Activated CD8-positive, alpha-beta T cell treated with anti-CD3 and anti-CD28 coated beads for 36 hours (primary cell): ENCODE measurements around the gene ANKS3. TPM values are rescaled to one million over a fixed set of nuclear protein-coding genes. Genes with fewer than 3 reads are reported as not detected.
A peak's percentile ranks its signal among the peaks of the same experiment; 100 is the strongest.

Source experiments
- ATAC-seq: fragments of 200-7000 bp; cut with Tn5 transposase; one replicate; pipeline ENCODE4 v1.10.0; 2021; ENCODE audit warnings: mild to moderate bottlenecking, moderate library complexity
- CTCF ChIA-PET: fragments of 350-600 bp; sonication (Branson Sonifier 250); formaldehyde crosslinking; loops from one replicate; lab custom pipeline; 2021; ENCODE audit warnings: antibody characterized with exemption; lab: Charles Lee
- POLR2A ChIA-PET: fragments of 350-600 bp; sonication (Branson Sonifier 250); formaldehyde crosslinking; loops from one replicate; lab custom pipeline; 2021; ENCODE audit warnings: antibody characterized with exemption; lab: Charles Lee
- DNase-seq: peaks from one replicate; pipeline ENCODE4 v3.0.0-alpha.2; 2020
- H3K27ac Mint-ChIP-seq: one replicate; pipeline ENCODE4 v1.8.0; 2021; ENCODE audit warnings: mild to moderate bottlenecking, mixed read lengths
- H3K27me3 Mint-ChIP-seq: one replicate; pipeline ENCODE4 v1.8.0; 2021; ENCODE audit warnings: mixed read lengths
- H3K36me3 Mint-ChIP-seq: one replicate; pipeline ENCODE4 v1.8.0; 2021; ENCODE audit warnings: low read depth, mixed read lengths
- H3K4me1 Mint-ChIP-seq: one replicate; pipeline ENCODE4 v1.8.0; 2021; ENCODE audit warnings: low read depth, mixed read lengths
- H3K4me3 Mint-ChIP-seq: one replicate; pipeline ENCODE4 v1.8.0; 2021; ENCODE audit warnings: mild to moderate bottlenecking, moderate library complexity, mixed read lengths
- H3K9me3 Mint-ChIP-seq: one replicate; pipeline ENCODE4 v1.8.0; 2021; ENCODE audit warnings: mixed read lengths
- intact Hi-C: fragments of 100-400 bp; cut with micrococcal nuclease; formaldehyde crosslinking; loops from one replicate; pipeline ENCODE4 v1.10.0; 2022
- total RNA-seq, 2 experiments: library from RNA; stranded (reverse); gene quantifications; one replicate each; pipeline ENCODE4 v1.2.3, GENCODE V29; 2021
- TF ChIP-seq, protein P1 (sequence below): fragments of 200-600 bp; IDR thresholded peaks from one replicate; pipeline ENCODE4 v1.8.0; 2022; ENCODE audit warnings: antibody characterized with exemption, mild to moderate bottlenecking

Gene ANKS3
- total RNA-seq, 2 experiments from 2014 or later, result 13.0 to 13.8 TPM

DNA sequence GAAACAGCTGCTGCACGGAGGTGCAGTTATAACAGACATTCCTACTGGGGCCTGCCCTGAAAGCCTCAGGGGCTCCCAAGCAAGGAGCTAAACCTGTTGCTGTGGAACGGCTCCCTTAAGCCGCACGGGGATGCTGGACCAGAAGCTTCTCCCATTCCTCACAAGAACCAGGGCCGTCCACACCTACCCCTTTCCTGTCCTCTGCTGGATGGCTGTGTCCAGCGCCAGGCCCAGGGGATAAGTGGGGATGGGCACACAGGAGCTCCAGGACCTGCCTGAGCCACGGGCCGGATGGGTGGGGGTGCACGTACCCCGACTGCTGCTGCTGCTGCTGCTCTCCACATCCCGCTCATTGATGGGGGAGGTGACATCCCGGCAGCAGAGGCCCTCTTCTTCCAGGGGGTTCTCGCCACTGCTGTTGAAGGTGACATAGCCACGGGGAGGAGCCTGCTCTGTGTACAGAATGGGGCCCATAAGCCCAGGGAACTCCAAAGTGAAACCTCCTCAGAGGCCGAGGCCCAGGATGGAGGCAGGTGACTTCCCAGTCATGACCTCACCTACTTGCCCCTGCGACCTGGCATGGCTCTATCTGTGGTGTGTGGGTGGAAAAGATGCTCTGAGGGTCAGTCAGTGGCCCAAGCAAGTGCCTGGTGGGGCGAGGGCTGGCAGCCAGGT is 32.1 kb downstream of the ANKS3 start:
- DNase-seq (no peak), ATAC-seq (no peak)
- POLR2A ChIA-PET, result interaction anchor here (1.0 to 1.4 kb wide), 2 partner anchors 8 to 14 kb away, joined by 3 to 5 read pairs; no protein-coding TSS in a partner anchor
- intact Hi-C loops, result no loop called here
- Mint-ChIP-seq H3K27ac (no peak overlapping the region), H3K36me3 (peaks cover 17% of the 10 kb centered on the region), H3K4me3 (no peak overlapping the region), H3K27me3 (no peaks in the 10 kb centered on the region), H3K4me1 (peaks cover 13% of the 10 kb centered on the region), H3K9me3 (no peaks in the 10 kb centered on the region)
- CTCF ChIA-PET, result interaction anchor here (0.9 kb wide), 1 partner anchor 8 kb away, joined by 3 read pairs; no protein-coding TSS in a partner anchor
- TF ChIP-seq, protein P1, sequence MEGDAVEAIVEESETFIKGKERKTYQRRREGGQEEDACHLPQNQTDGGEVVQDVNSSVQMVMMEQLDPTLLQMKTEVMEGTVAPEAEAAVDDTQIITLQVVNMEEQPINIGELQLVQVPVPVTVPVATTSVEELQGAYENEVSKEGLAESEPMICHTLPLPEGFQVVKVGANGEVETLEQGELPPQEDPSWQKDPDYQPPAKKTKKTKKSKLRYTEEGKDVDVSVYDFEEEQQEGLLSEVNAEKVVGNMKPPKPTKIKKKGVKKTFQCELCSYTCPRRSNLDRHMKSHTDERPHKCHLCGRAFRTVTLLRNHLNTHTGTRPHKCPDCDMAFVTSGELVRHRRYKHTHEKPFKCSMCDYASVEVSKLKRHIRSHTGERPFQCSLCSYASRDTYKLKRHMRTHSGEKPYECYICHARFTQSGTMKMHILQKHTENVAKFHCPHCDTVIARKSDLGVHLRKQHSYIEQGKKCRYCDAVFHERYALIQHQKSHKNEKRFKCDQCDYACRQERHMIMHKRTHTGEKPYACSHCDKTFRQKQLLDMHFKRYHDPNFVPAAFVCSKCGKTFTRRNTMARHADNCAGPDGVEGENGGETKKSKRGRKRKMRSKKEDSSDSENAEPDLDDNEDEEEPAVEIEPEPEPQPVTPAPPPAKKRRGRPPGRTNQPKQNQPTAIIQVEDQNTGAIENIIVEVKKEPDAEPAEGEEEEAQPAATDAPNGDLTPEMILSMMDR, result no peak

DNA sequence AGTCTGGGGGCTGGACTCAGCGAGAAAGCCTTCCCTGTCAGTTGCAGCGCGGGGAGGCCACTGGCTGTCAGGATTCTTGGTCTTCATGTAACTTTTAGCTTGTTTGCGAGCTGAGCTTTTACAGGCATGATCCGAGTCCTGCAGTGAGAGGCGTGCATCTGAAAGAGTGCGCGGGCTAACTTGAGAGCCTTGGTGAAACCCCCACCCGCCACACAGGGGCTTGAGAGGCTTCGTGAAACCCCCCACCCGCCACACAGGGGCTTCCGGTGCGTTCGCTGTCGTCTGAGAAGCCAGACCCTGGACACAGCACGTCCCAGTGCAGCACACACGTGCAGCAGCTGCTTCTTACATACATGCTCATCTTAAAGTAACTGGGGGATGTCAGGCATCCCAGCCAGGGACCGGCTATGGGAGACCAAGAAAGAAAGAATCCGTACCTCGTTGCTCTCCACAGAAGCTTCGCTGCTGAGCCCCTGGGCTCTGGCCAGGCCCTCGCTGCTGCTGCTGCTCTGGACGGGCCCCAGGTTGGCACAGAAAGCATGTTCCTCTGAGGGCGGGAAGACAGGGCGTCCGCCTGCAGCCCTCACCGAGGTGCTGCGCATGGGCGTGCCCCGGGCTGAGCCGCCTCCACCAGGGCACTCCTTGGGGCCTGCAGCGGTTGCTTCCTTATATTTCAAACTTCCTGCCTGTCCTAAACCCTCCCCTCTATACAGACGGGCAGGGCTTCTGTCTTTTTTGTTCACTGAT is 32.9 kb downstream of the ANKS3 start:
- H3K9me3 Mint-ChIP-seq, result no peaks in the 10 kb centered on the region
- ATAC-seq (no peak), DNase-seq (no peak)
- no peaks in the 10 kb centered on the region for H3K27me3 Mint-ChIP-seq
- H3K4me3 Mint-ChIP-seq, result no peak overlapping the region
- intact Hi-C loops, result no loop called here
- peaks cover 13% of the 10 kb centered on the region for H3K4me1 Mint-ChIP-seq
- ChIA-PET CTCF (interaction anchor here (0.9 kb wide), 1 partner anchor 9 kb away, joined by 3 read pairs; no protein-coding TSS in a partner anchor), POLR2A (interaction anchor here (1.0 to 1.4 kb wide), 2 partner anchors 9 to 15 kb away, joined by 3 to 5 read pairs; no protein-coding TSS in a partner anchor)
- H3K36me3 Mint-ChIP-seq, result peaks cover 15% of the 10 kb centered on the region
- no peak overlapping the region for H3K27ac Mint-ChIP-seq
- TF ChIP-seq, protein P1, result no peak

DNA sequence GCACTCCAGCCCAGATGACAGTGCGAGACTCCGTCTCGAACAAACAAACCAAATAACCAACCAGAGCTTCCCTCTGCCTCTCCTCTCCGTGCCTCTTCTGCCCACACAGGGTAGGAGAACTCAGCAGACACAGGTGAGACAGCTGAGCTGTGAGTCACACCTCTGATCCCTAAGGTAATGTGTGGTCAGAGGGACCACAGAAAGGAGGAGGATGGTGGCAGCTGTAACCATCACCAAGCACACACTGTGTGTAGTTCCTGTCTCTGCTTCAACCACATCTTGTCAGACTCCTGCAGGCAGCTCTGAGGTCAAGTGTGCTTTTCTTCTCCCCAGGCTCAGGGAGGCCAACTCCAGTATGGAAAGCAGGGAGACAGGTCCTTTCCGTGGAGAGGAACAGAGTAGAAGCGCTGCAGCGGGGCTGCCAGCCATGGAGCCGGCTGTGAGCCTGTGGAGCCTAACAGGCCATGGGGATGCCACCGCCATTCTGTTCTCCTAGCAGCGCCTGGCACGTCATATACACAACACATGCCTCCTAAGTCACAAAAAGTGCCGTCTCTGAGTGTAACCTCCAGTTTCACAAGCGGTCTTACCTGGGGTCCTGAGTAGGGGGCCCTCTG is 33.6 kb downstream of the ANKS3 start:
- Mint-ChIP-seq H3K36me3 (peaks cover 15% of the 10 kb centered on the region), H3K4me3 (no peak overlapping the region), H3K4me1 (peaks cover 15% of the 10 kb centered on the region), H3K27ac (no peak overlapping the region), H3K27me3 (no peaks in the 10 kb centered on the region), H3K9me3 (no peaks in the 10 kb centered on the region)
- ATAC-seq (peak; percentile 86), DNase-seq (peak; percentile 73)
- ChIA-PET POLR2A (interaction anchor here (0.8 kb wide), 1 partner anchor 9 kb away, joined by 3 read pairs; no protein-coding TSS in a partner anchor), CTCF (interaction anchor here (1.2 kb wide), 1 partner anchor 9 kb away, joined by 3 read pairs; no protein-coding TSS in a partner anchor)
- intact Hi-C loops, result no loop called here
- TF ChIP-seq, protein P1, result no peak

DNA sequence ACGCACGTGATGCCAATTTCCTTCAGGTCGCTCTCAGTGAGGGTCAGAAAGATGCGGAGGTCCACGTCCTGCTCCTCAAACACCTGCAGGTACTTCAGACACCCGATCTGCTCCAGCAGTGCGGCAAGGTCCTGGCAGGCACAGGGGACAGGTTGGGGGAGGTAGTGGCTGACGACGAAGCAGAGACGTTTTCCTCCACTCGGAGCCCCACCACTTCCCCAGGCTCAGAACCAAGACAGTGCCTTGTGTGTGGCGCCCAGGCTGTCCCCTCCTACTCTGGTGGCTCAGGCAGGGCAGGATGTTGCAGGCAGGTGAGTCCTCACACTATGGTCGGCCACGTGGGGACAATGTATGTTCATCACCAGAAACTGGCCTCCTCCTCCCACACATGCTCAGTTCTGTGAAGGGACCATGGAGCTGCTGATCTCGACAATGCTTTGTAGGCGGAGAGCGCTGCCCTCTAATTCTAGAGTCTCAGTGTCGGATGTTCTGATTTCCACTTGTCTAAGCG is 35.0 kb downstream of the ANKS3 start:
- no peaks in the 10 kb centered on the region for H3K27me3 Mint-ChIP-seq
- POLR2A ChIA-PET, result no interaction called here
- no peak overlapping the region for H3K27ac Mint-ChIP-seq

More for the DNA sequence above, 35.0 kb downstream of the ANKS3 start:
- no peaks in the 10 kb centered on the region for H3K9me3 Mint-ChIP-seq
- no peak overlapping the region for H3K4me3 Mint-ChIP-seq
- H3K4me1 Mint-ChIP-seq, result peaks cover 23% of the 10 kb centered on the region
- DNase-seq (no peak), ATAC-seq (no peak)
- TF ChIP-seq, protein P1, result no peak
- CTCF ChIA-PET, result interaction anchor here (1.2 kb wide), 1 partner anchor 11 kb away, joined by 3 read pairs; no protein-coding TSS in a partner anchor
- intact Hi-C loops, result no loop called here
- H3K36me3 Mint-ChIP-seq, result peaks cover 13% of the 10 kb centered on the region
